ENCODE results near the gene KCNAB2. TPM values are rescaled to one million over a fixed set of nuclear protein-coding genes. Genes with fewer than 3 reads are reported as not detected.

KCNAB2 gene
- total RNA-seq, 3 donors from 2014 or later, result 6.9 to 19.8 (median 9.8) TPM

GRCh38 chr1:6086762-6087376 is 41.2 kb downstream of the KCNAB2 start:
- H3K27ac ChIP-seq, result no peak overlapping the region
- no peak for TF ChIP-seq CTCF (IDR thresholded peaks at IDR 0.05)
- no peak for TF ChIP-seq POLR2AphosphoS5 (IDR thresholded peaks at IDR 0.05)
- TF ChIP-seq POLR2A (IDR thresholded peaks at IDR 0.05), result no peak
- no peaks in the 10 kb centered on the region for H3K9me3 ChIP-seq
- no peak for DNase-seq (ENCODE audit: low spot score in 2 of 2)
- no peaks in the 10 kb centered on the region for H3K36me3 ChIP-seq
- H3K27me3 ChIP-seq, result no peaks in the 10 kb centered on the region
- H3K4me1 ChIP-seq, result no peaks in the 10 kb centered on the region
- intact Hi-C loops (cut with DNase I; ENCODE audit: low total_unique reads), result no loop called here
- no peak overlapping the region for H3K4me3 ChIP-seq

DNA sequence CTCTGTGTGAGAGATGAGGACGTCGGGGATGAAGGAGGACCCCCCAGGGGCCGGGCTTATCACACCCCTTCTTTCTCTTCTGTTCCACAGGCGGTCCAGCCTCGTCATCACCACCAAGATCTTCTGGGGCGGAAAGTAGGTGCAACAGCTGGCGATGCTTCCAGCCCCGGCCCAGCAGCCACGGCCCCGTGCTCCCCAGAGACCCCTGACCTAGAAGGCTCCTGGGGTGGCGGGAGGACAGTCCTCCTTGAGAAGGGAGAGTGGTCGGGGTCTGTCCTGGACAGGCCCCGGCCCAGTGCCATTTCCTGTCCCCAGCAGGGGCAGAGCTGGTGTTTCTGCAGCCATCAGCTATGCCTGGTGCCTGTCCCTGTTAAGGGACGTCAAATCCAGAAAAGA is 41.7 kb downstream of the KCNAB2 start:
- Histone ChIP-seq H3K27me3 (no peaks in the 10 kb centered on the region), H3K4me3 (no peak overlapping the region), H3K4me1 (no peaks in the 10 kb centered on the region), H3K36me3 (no peaks in the 10 kb centered on the region), H3K27ac (no peak overlapping the region), H3K9me3 (no peaks in the 10 kb centered on the region)
- no peak for DNase-seq (ENCODE audit: low spot score in 2 of 2)
- intact Hi-C loops (cut with DNase I; ENCODE audit: low total_unique reads), result no loop called here
- TF ChIP-seq CTCF (IDR thresholded peaks at IDR 0.05) (no peak), POLR2A (IDR thresholded peaks at IDR 0.05) (no peak), POLR2AphosphoS5 (IDR thresholded peaks at IDR 0.05) (no peak)

- Histone ChIP-seq H3K27me3 (no peaks in the 10 kb centered on the region), H3K4me3 (no peak overlapping the region), H3K27ac (no peak overlapping the region), H3K9me3 (no peaks in the 10 kb centered on the region), H3K36me3 (no peaks in the 10 kb centered on the region), H3K4me1 (no peaks in the 10 kb centered on the region)
- intact Hi-C loops (cut with DNase I; ENCODE audit: low total_unique reads), result no loop called here
- TF ChIP-seq POLR2A (IDR thresholded peaks at IDR 0.05) (no peak), POLR2AphosphoS5 (IDR thresholded peaks at IDR 0.05) (no peak), CTCF (IDR thresholded peaks at IDR 0.05) (no peak)
- no peak for DNase-seq (ENCODE audit: low spot score in 2 of 2)
Observed at GRCh38 chr1:6087958-6088357, 42.3 kb downstream of the KCNAB2 start.

DNA sequence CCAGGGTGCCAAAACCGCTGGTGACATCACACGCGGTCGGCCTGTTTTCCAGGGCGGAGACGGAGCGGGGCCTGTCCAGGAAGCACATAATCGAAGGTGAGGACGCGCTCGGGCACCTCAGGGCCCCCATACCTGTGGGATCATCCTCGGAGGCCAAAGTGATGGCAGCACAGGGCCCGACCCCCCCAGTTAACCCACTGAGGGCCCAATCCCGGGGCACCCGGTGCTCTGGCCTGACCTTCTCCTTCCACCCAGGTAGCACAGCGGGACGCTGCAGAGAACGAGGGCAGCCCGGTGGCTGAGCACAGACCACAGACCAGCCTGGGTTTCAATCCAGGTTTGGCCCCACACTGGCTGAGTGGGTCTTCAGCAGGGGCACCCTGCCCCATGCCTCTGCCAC is 43.3 kb downstream of the KCNAB2 start:
- Histone ChIP-seq H3K4me1 (no peaks in the 10 kb centered on the region), H3K27ac (no peak overlapping the region), H3K4me3 (no peak overlapping the region), H3K36me3 (no peaks in the 10 kb centered on the region), H3K27me3 (no peaks in the 10 kb centered on the region), H3K9me3 (no peaks in the 10 kb centered on the region)
- TF ChIP-seq POLR2AphosphoS5 (IDR thresholded peaks at IDR 0.05) (no peak), CTCF (IDR thresholded peaks at IDR 0.05) (no peak), POLR2A (IDR thresholded peaks at IDR 0.05) (no peak)
- no peak for DNase-seq (ENCODE audit: low spot score in 2 of 2)
- intact Hi-C loops (cut with DNase I; ENCODE audit: low total_unique reads), result no loop called here

- no peak for DNase-seq (ENCODE audit: low spot score in 2 of 2)
- no peaks in the 10 kb centered on the region for H3K36me3 ChIP-seq
- H3K4me3 ChIP-seq, result no peak overlapping the region
- TF ChIP-seq CTCF (IDR thresholded peaks at IDR 0.05) (no peak), POLR2AphosphoS5 (IDR thresholded peaks at IDR 0.05) (no peak), POLR2A (IDR thresholded peaks at IDR 0.05) (no peak)
- no peaks in the 10 kb centered on the region for H3K9me3 ChIP-seq
- no peaks in the 10 kb centered on the region for H3K27me3 ChIP-seq
- H3K4me1 ChIP-seq, result no peaks in the 10 kb centered on the region
- no peak overlapping the region for H3K27ac ChIP-seq
- intact Hi-C loops (cut with DNase I; ENCODE audit: low total_unique reads), result no loop called here
Observed at GRCh38 chr1:6090288-6090687, 44.6 kb downstream of the KCNAB2 start.

Data from breast epithelium (tissue), 4 donors.